GM19193 (cell line): Measurements from ENCODE around the gene TGM2.

Experiments
- POLR2A ChIP-seq: IDR thresholded peaks from 4 replicates; pipeline ENCODE4 v1.6.1; 2011; ENCODE audit not compliant: insufficient read depth, insufficient read length; ENCODE audit errors: extremely low read depth

Gene TGM2

GRCh38 chr20:38192323-38192885 is 27.3 kb upstream of the TGM2 start:
- TF ChIP-seq POLR2A: no peak

- TF ChIP-seq POLR2A: no peak
These were observed 26.6 kb upstream of the TGM2 start for GRCh38 chr20:38191654-38192053.

- TF ChIP-seq POLR2A: no peak
These were observed 25.9 kb upstream of the TGM2 start for GRCh38 chr20:38190936-38191371.

GRCh38 chr20:38190166-38190565 is 25.1 kb upstream of the TGM2 start:
- no peak for TF ChIP-seq POLR2A

GRCh38 chr20:38187517-38187916 is 22.4 kb upstream of the TGM2 start:
- no peak for TF ChIP-seq POLR2A

GRCh38 chr20:38186788-38187221 is 21.7 kb upstream of the TGM2 start:
- no peak for TF ChIP-seq POLR2A

GRCh38 chr20:38184101-38184500 is 19.0 kb upstream of the TGM2 start:
- TF ChIP-seq POLR2A: no peak

- TF ChIP-seq POLR2A: no peak
These were observed 16.9 kb upstream of the TGM2 start for GRCh38 chr20:38181971-38182370.

- TF ChIP-seq POLR2A: no peak
These were observed 16.2 kb upstream of the TGM2 start for GRCh38 chr20:38181207-38181801.

GRCh38 chr20:38180781-38181180 is 15.7 kb upstream of the TGM2 start:
- TF ChIP-seq POLR2A: no peak

- no peak for TF ChIP-seq POLR2A
These were observed 14.8 kb upstream of the TGM2 start for GRCh38 chr20:38179846-38180245.

- no peak for TF ChIP-seq POLR2A
These were observed 13.5 kb upstream of the TGM2 start for GRCh38 chr20:38178581-38178980.

- no peak for TF ChIP-seq POLR2A
These were observed 13.0 kb upstream of the TGM2 start for GRCh38 chr20:38178065-38178491.

GRCh38 chr20:38177201-38177600 is 12.1 kb upstream of the TGM2 start:
- TF ChIP-seq POLR2A: no peak

GRCh38 chr20:38175304-38176180 is 10.5 kb upstream of the TGM2 start:
- no peak for TF ChIP-seq POLR2A
